HepG2 (cell line): ENCODE data around the gene DPY30. TPM values are rescaled to one million over a fixed set of nuclear protein-coding genes. Genes with fewer than 3 reads are reported as not detected.

Source experiments
- BORCS8-MEF2B ChIP-seq: sonication (generic); formaldehyde crosslinking; IDR thresholded peaks from 2 replicates; pipeline ENCODE4 v1.8.0; 2022; ENCODE audit warnings: mild to moderate bottlenecking, missing genetic modification reagents
- FLYWCH1 ChIP-seq: sonication (generic); formaldehyde crosslinking; IDR thresholded peaks from 2 replicates; pipeline ENCODE4 v1.8.1; 2023; ENCODE audit warnings: mild to moderate bottlenecking, missing genetic modification reagents
- FOXO1 ChIP-seq: sonication (generic); formaldehyde crosslinking; IDR thresholded peaks from 2 replicates; pipeline ENCODE4 v1.4.0; 2020; ENCODE audit warnings: missing genetic modification reagents
- KLF11 ChIP-seq: IDR thresholded peaks from 2 replicates; pipeline ENCODE4 v1.6.1; 2016; ENCODE audit warnings: missing compliant biosample characterization
- KLF13 ChIP-seq: sonication (generic); formaldehyde crosslinking; IDR thresholded peaks from 2 replicates; pipeline ENCODE4 v1.4.0; 2020; ENCODE audit warnings: mild to moderate bottlenecking, missing genetic modification reagents
- NRL ChIP-seq: sonication (generic); formaldehyde crosslinking; IDR thresholded peaks from 2 replicates; pipeline ENCODE4 v1.5.0; 2020; ENCODE audit warnings: missing genetic modification reagents, mild to moderate bottlenecking, moderate library complexity, borderline replicate concordance
- SP140L ChIP-seq: sonication (generic); formaldehyde crosslinking; IDR thresholded peaks from 2 replicates; pipeline ENCODE4 v1.4.0; 2020; ENCODE audit warnings: missing genetic modification reagents, borderline replicate concordance
- ZFP90 ChIP-seq: sonication (generic); formaldehyde crosslinking; IDR thresholded peaks from 2 replicates; pipeline ENCODE4 v1.8.0; 2022; ENCODE audit warnings: missing genetic modification reagents, mild to moderate bottlenecking, inconsistent platforms, borderline replicate concordance
- ZNF225 ChIP-seq: sonication (generic); formaldehyde crosslinking; IDR thresholded peaks from 2 replicates; pipeline ENCODE4 v1.4.0; 2020; ENCODE audit warnings: mild to moderate bottlenecking, missing genetic modification reagents
- ZNF232 ChIP-seq: sonication (generic); formaldehyde crosslinking; IDR thresholded peaks from 2 replicates; pipeline ENCODE4 v1.4.0; 2020; ENCODE audit warnings: missing genetic modification reagents, borderline replicate concordance
- ZNF337 ChIP-seq: sonication (generic); formaldehyde crosslinking; IDR thresholded peaks from 2 replicates; pipeline ENCODE4 v1.5.1; 2020; ENCODE audit warnings: missing genetic modification reagents, low read depth, mild to moderate bottlenecking, borderline replicate concordance
- ZNF567 ChIP-seq: sonication (generic); formaldehyde crosslinking; IDR thresholded peaks from 2 replicates; pipeline ENCODE4 v1.8.1; 2023; ENCODE audit warnings: mild to moderate bottlenecking, missing genetic modification reagents, borderline replicate concordance
- ZNF577 ChIP-seq: sonication (generic); formaldehyde crosslinking; IDR thresholded peaks from 2 replicates; pipeline ENCODE4 v1.4.0; 2020; ENCODE audit warnings: mild to moderate bottlenecking, low read depth, missing genetic modification reagents, borderline replicate concordance
- ZSCAN20 ChIP-seq: sonication (generic); formaldehyde crosslinking; IDR thresholded peaks from 2 replicates; pipeline ENCODE4 v1.4.0; 2020; ENCODE audit warnings: missing genetic modification reagents, mild to moderate bottlenecking, borderline replicate concordance
- ZXDC ChIP-seq: sonication (generic); formaldehyde crosslinking; IDR thresholded peaks from 2 replicates; pipeline ENCODE4 v1.5.0; 2020; ENCODE audit warnings: mild to moderate bottlenecking, missing genetic modification reagents
- polyA plus RNA-seq, 8 experiments: library from polyadenylated mRNA; depleted of rRNA in 3 of 8; stranded (reverse) in 7 of 8; unstranded in 1 of 8; fragments of >200 nt; fragmentation: Illumina TruSeq in 4 of 8; extraction: Trizol in 4 of 8; gene quantifications; 2 replicates each; pipeline versions ENCODE4 v1.2.1 to v1.2.3, GENCODE V29; 2011 to 2016; ENCODE audit warnings: low read depth in 4 of 8, missing spikeins in 1 of 8, mixed read lengths in 1 of 8; ENCODE audit not compliant: insufficient read depth in 1 of 8
- total RNA-seq, 5 experiments: library from RNA; depleted of rRNA; stranded (reverse); fragments of >200 nt; fragmentation: Illumina TruSeq; extraction: Trizol; gene quantifications; 2 replicates each; pipeline ENCODE4 v1.2.3, GENCODE V29; 2016; ENCODE audit warnings: low read depth in 1 of 5
- TF ChIP-seq, protein P1 (sequence below): IDR thresholded peaks from 2 replicates; pipeline ENCODE4 v1.6.1; 2016
- TF ChIP-seq, protein P2 (sequence below), 2 experiments: IDR thresholded peaks; 2 replicates each; pipeline ENCODE4 v1.6.1; 2011 to 2012; ENCODE audit warnings: low read length in 2 of 2, borderline replicate concordance in 1 of 2, low read depth in 1 of 2, mild to moderate bottlenecking in 1 of 2, moderate library complexity in 1 of 2
- TF ChIP-seq, protein P3 (sequence below): sonication (generic); formaldehyde crosslinking; IDR thresholded peaks from 2 replicates; pipeline ENCODE4 v1.4.0; 2020; ENCODE audit warnings: missing genetic modification reagents

DPY30 gene
- total and polyA plus RNA-seq, 2 of the 13 experiments (the other 11 are each of a cell fraction or from before 2014, with no cell fraction given), result 98.1 to 118 TPM

DNA sequence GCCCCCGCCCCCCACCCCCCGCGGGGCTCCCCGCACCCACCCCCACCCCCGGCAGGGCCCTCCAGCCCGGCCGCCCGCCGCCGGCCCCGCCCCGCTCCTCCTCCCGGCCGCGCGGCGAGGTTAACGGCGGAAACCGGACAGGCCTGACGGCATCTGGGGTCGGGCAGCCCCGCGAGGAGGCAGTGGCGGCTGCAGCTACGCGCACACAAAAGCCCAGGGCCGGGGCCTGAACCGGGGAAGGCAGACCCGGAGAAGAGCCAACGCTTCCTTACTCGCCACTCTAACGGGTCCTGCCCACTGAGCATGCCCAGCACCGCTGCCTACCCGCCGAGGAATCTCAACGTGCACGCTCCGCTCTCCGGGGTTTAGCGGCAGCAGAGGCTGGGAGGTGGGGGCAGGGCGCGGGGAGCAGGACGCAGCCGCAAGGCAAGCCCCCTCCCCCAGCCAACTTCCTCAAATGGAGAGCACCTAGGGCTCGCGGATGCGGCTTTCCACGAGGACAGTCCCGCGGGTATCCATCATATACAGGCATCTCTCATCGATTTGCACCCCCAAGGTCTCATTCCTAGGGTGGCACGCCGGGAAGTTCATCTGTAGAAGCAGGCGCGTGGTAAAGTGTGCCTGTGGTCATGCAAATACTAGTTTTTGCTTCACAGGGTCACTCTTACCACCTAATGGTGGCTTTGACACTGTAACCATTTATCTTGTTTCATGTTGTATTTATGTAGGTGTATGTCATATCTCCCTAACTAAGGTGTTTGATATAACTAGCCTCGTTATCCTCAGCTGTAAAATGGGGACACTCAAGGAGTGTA lies 28.7 kb downstream of the DPY30 start, which contains the start of gene MEMO1 (continued):
- TF ChIP-seq, protein P1, sequence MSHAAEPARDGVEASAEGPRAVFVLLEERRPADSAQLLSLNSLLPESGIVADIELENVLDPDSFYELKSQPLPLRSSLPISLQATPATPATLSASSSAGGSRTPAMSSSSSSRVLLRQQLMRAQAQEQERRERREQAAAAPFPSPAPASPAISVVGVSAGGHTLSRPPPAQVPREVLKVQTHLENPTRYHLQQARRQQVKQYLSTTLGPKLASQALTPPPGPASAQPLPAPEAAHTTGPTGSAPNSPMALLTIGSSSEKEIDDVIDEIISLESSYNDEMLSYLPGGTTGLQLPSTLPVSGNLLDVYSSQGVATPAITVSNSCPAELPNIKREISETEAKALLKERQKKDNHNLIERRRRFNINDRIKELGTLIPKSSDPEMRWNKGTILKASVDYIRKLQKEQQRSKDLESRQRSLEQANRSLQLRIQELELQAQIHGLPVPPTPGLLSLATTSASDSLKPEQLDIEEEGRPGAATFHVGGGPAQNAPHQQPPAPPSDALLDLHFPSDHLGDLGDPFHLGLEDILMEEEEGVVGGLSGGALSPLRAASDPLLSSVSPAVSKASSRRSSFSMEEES (CRISPR knock-in tag), result peak; percentile 89
- peak; percentile 90 for TF ChIP-seq FOXO1 (CRISPR knock-in tag)
- TF ChIP-seq KLF11, result peak; percentile 97
- 0 out of 2 replicates have a peak, but pooled peaks have one; percentile 76 for TF ChIP-seq ZNF577 (CRISPR knock-in tag)
- TF ChIP-seq ZNF337, result 0 out of 2 replicates have a peak, but pooled peaks have one; percentile 50
- TF ChIP-seq ZNF567, result peak; percentile 49; the same call in 1 of the 2 replicates
- no peak; the same call in none of the 2 replicates for TF ChIP-seq ZNF225 (CRISPR knock-in tag)
- peak; percentile 97 for TF ChIP-seq ZXDC (CRISPR knock-in tag)
- TF ChIP-seq FLYWCH1 (CRISPR knock-in tag), result peak; percentile 60; the same call in 1 of the 2 replicates
- peak; percentile 96 for TF ChIP-seq BORCS8-MEF2B (CRISPR knock-in tag)
- peak; percentile 76; the same call in 1 of the 2 replicates for TF ChIP-seq ZSCAN20 (CRISPR knock-in tag)
- TF ChIP-seq ZFP90 (CRISPR knock-in tag), result peak; percentile 72
- TF ChIP-seq, protein P2, sequence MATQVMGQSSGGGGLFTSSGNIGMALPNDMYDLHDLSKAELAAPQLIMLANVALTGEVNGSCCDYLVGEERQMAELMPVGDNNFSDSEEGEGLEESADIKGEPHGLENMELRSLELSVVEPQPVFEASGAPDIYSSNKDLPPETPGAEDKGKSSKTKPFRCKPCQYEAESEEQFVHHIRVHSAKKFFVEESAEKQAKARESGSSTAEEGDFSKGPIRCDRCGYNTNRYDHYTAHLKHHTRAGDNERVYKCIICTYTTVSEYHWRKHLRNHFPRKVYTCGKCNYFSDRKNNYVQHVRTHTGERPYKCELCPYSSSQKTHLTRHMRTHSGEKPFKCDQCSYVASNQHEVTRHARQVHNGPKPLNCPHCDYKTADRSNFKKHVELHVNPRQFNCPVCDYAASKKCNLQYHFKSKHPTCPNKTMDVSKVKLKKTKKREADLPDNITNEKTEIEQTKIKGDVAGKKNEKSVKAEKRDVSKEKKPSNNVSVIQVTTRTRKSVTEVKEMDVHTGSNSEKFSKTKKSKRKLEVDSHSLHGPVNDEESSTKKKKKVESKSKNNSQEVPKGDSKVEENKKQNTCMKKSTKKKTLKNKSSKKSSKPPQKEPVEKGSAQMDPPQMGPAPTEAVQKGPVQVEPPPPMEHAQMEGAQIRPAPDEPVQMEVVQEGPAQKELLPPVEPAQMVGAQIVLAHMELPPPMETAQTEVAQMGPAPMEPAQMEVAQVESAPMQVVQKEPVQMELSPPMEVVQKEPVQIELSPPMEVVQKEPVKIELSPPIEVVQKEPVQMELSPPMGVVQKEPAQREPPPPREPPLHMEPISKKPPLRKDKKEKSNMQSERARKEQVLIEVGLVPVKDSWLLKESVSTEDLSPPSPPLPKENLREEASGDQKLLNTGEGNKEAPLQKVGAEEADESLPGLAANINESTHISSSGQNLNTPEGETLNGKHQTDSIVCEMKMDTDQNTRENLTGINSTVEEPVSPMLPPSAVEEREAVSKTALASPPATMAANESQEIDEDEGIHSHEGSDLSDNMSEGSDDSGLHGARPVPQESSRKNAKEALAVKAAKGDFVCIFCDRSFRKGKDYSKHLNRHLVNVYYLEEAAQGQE (IDR thresholded peaks at IDR 0.05; ENCODE audit: borderline replicate concordance in 1 of 2, low read depth in 1 of 2, low read length in 2 of 2), result peak in 1 of 2 experiments; percentile 60; a peak in 2 of 4 replicates
- TF ChIP-seq, protein P3, sequence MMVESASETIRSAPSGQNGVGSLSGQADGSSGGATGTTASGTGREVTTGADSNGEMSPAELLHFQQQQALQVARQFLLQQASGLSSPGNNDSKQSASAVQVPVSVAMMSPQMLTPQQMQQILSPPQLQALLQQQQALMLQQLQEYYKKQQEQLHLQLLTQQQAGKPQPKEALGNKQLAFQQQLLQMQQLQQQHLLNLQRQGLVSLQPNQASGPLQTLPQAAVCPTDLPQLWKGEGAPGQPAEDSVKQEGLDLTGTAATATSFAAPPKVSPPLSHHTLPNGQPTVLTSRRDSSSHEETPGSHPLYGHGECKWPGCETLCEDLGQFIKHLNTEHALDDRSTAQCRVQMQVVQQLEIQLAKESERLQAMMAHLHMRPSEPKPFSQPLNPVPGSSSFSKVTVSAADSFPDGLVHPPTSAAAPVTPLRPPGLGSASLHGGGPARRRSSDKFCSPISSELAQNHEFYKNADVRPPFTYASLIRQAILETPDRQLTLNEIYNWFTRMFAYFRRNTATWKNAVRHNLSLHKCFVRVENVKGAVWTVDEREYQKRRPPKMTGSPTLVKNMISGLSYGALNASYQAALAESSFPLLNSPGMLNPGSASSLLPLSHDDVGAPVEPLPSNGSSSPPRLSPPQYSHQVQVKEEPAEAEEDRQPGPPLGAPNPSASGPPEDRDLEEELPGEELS (CRISPR knock-in tag), result peak; percentile 86
- peak; percentile 95 for TF ChIP-seq KLF13
- TF ChIP-seq NRL, result peak; percentile 92; the same call in 1 of the 2 replicates
- TF ChIP-seq SP140L (CRISPR knock-in tag), result no peak; the same call in 1 of the 2 replicates
- peak; percentile 97 for TF ChIP-seq ZNF232
